H9 (cell line): ENCODE data around the gene NOXA1. TPM values are rescaled to one million over a fixed set of nuclear protein-coding genes. Genes with fewer than 3 reads are reported as not detected.

Experiments
- DNase-seq: peaks from one replicate; pipeline ENCODE4 v3.0.0-alpha.2; 2017
- H2AFZ ChIP-seq: one replicate; pipeline ENCODE4 v1.6.1; 2013; ENCODE audit warnings: mild to moderate bottlenecking, low read length, control low read depth, moderate library complexity
- H2AK5ac ChIP-seq: 2 replicates; pipeline ENCODE4 v1.6.1; 2013; ENCODE audit warnings: low read length, control low read depth, mixed read lengths; ENCODE audit not compliant: insufficient read length
- H2BK120ac ChIP-seq: one replicate; pipeline ENCODE4 v1.6.1; 2013; ENCODE audit warnings: low read depth, mild to moderate bottlenecking, low read length, control low read depth, inconsistent platforms; ENCODE audit not compliant: poor library complexity, severe bottlenecking
- H2BK12ac ChIP-seq: 2 replicates; pipeline ENCODE4 v1.6.1; 2013; ENCODE audit warnings: low read length, control low read depth, mixed read lengths, low read depth; ENCODE audit not compliant: insufficient read length
- H2BK15ac ChIP-seq: 2 replicates; pipeline ENCODE4 v1.6.1; 2013; ENCODE audit warnings: low read depth, low read length, control low read depth
- H2BK20ac ChIP-seq: one replicate; pipeline ENCODE4 v1.6.1; 2013; ENCODE audit warnings: low read depth, mild to moderate bottlenecking, low read length, control low read depth, inconsistent platforms; ENCODE audit not compliant: poor library complexity, severe bottlenecking
- H2BK5ac ChIP-seq: 2 replicates; pipeline ENCODE4 v1.6.1; 2013; ENCODE audit warnings: low read length, control low read depth, mixed read lengths; ENCODE audit not compliant: insufficient read length
- H3K14ac ChIP-seq: 2 replicates; pipeline ENCODE4 v1.6.1; 2013; ENCODE audit warnings: low read length, control low read depth; ENCODE audit not compliant: insufficient read depth
- H3K18ac ChIP-seq: 2 replicates; pipeline ENCODE4 v1.6.1; 2013; ENCODE audit warnings: low read depth, mild to moderate bottlenecking, mixed read lengths, low read length, control low read depth; ENCODE audit not compliant: insufficient read length
- H3K23ac ChIP-seq: 2 replicates; pipeline ENCODE4 v1.6.1; 2013; ENCODE audit warnings: low read length, control low read depth, mixed read lengths, low read depth; ENCODE audit not compliant: insufficient read length
- H3K23me2 ChIP-seq: 2 replicates; pipeline ENCODE4 v1.6.1; 2013; ENCODE audit warnings: low read depth, mild to moderate bottlenecking, mixed read lengths, low read length, control low read depth; ENCODE audit not compliant: insufficient read length, poor library complexity, severe bottlenecking
- H3K27ac ChIP-seq: 2 replicates; pipeline ENCODE4 v1.5.1; 2013; ENCODE audit warnings: low read length, control low read depth, mixed read lengths, low read depth; ENCODE audit not compliant: insufficient read length
- H3K27me3 ChIP-seq: 2 replicates; pipeline ENCODE4 v1.6.1; 2013; ENCODE audit warnings: low read length, control low read depth, inconsistent platforms; ENCODE audit not compliant: insufficient read depth
- H3K4ac ChIP-seq: 2 replicates; pipeline ENCODE4 v1.6.1; 2013; ENCODE audit warnings: low read depth, mild to moderate bottlenecking, control low read depth, inconsistent platforms, low read length, moderate library complexity
- H3K4me1 ChIP-seq: 2 replicates; pipeline ENCODE4 v1.6.1; 2013; ENCODE audit warnings: low read length, control low read depth, inconsistent platforms; ENCODE audit not compliant: insufficient read depth
- H3K4me2 ChIP-seq: 2 replicates; pipeline ENCODE4 v1.6.1; 2013; ENCODE audit warnings: low read length, control low read depth, mixed read lengths; ENCODE audit not compliant: insufficient read length, insufficient read depth
- H3K56ac ChIP-seq: 2 replicates; pipeline ENCODE4 v1.6.1; 2013; ENCODE audit warnings: low read depth, mild to moderate bottlenecking, mixed read lengths, low read length, control low read depth; ENCODE audit not compliant: insufficient read length
- H3K79me1 ChIP-seq: 2 replicates; pipeline ENCODE4 v1.6.1; 2013; ENCODE audit warnings: low read depth, mild to moderate bottlenecking, moderate library complexity, low read length, control low read depth, inconsistent platforms; ENCODE audit not compliant: insufficient read depth, poor library complexity, severe bottlenecking
- H3K79me2 ChIP-seq: 2 replicates; pipeline ENCODE4 v1.6.1; 2013; ENCODE audit warnings: low read length, control low read depth, inconsistent platforms; ENCODE audit not compliant: insufficient read depth
- H3K9ac ChIP-seq: 2 replicates; pipeline ENCODE4 v1.6.1; 2013; ENCODE audit warnings: low read length, control low read depth, mixed read lengths; ENCODE audit not compliant: insufficient read length; ENCODE audit errors: extremely low read depth
- H3K9me3 ChIP-seq: one replicate; pipeline ENCODE4 v1.6.1; 2013; ENCODE audit warnings: low read depth, low read length, inconsistent platforms; ENCODE audit not compliant: control insufficient read depth
- H3T11ph ChIP-seq: one replicate; pipeline ENCODE4 v1.6.1; 2013; ENCODE audit warnings: mild to moderate bottlenecking, low read length, control low read depth, inconsistent platforms
- H4K20me1 ChIP-seq: one replicate; pipeline ENCODE4 v1.6.1; 2013; ENCODE audit not compliant: control insufficient read depth, insufficient read length, insufficient read depth
- H4K5ac ChIP-seq: 2 replicates; pipeline ENCODE4 v1.6.1; 2013; ENCODE audit warnings: low read depth, mild to moderate bottlenecking, mixed read lengths, low read length, control low read depth; ENCODE audit not compliant: insufficient read length
- H4K8ac ChIP-seq: replicated peaks from 2 replicates; pipeline ENCODE4 v1.6.1; 2013; ENCODE audit warnings: low read length, control low read depth, mixed read lengths, low read depth; ENCODE audit not compliant: insufficient read length
- H4K91ac ChIP-seq: 2 replicates; pipeline ENCODE4 v1.6.1; 2013; ENCODE audit warnings: low read depth, mild to moderate bottlenecking, moderate library complexity, mixed read lengths, low read length, control low read depth; ENCODE audit not compliant: insufficient read length
- H3K27ac Mint-ChIP-seq, 3 experiments: 2 replicates in 2 of 3; 3 replicates in 1 of 3; pipeline ENCODE4 v1.8.0; 2020 to 2021; ENCODE audit warnings: mixed read lengths in 3 of 3, mild to moderate bottlenecking in 1 of 3, moderate library complexity in 1 of 3
- H3K27me3 Mint-ChIP-seq: 2 replicates; pipeline ENCODE4 v1.8.0; 2021; ENCODE audit warnings: low read depth, mild to moderate bottlenecking, moderate library complexity, mixed read lengths
- H3K36me3 Mint-ChIP-seq, 3 experiments: 2 replicates in 2 of 3; 3 replicates in 1 of 3; pipeline ENCODE4 v1.8.0; 2020 to 2021; ENCODE audit warnings: low read depth in 3 of 3, mixed read lengths in 3 of 3; ENCODE audit not compliant: insufficient read depth in 1 of 3
- H3K4me1 Mint-ChIP-seq, 2 experiments: 2 replicates each; pipeline ENCODE4 v1.8.0; 2020; ENCODE audit warnings: mixed read lengths in 2 of 2
- H3K4me3 Mint-ChIP-seq, 2 experiments: 2 replicates in 1 of 2; 3 replicates in 1 of 2; pipeline ENCODE4 v1.8.0; 2020 to 2021; ENCODE audit warnings: mild to moderate bottlenecking in 2 of 2, mixed read lengths in 2 of 2, moderate library complexity in 1 of 2
- H3K9me3 Mint-ChIP-seq, 2 experiments: 2 replicates in 1 of 2; 3 replicates in 1 of 2; pipeline ENCODE4 v1.8.0; 2020; ENCODE audit warnings: mild to moderate bottlenecking in 2 of 2, mixed read lengths in 2 of 2, moderate library complexity in 1 of 2
- CTCF ChIP-seq: fragments of 200-600 bp; sonication (generic); conservative IDR thresholded peaks from 3 replicates; pipeline ENCODE4 v1.8.0; 2021; ENCODE audit warnings: antibody characterized with exemption, mild to moderate bottlenecking
- WGBS: extraction: QIAGEN DNeasy Blood & Tissue Kit; methylation state at CpG from one replicate; pipeline ENCODE4 v1.1.7; 2013; ENCODE audit warnings: missing lambda C conversion rate, low lambda C conversion rate, mixed read lengths; ENCODE audit not compliant: insufficient read length; ENCODE audit errors: extremely low coverage; 5-methylcytosine and 5-hydroxymethylcytosine counted together
- total RNA-seq: library from RNA; stranded (reverse); gene quantifications from 2 replicates; pipeline ENCODE4 v1.2.1, GENCODE V29; 2021

Gene NOXA1
- total RNA-seq, 1 experiment from 2014 or later, result 2.0 TPM

- Histone ChIP-seq H3K4me2 (no peak overlapping the region), H2BK5ac (no peak overlapping the region), H2BK120ac (no peak overlapping the region), H2AFZ (no peak overlapping the region), H4K91ac (no peak overlapping the region), H3K23ac (no peak overlapping the region), H3K18ac (no peak overlapping the region), H4K8ac (no peak overlapping the region), H2BK12ac (no peak overlapping the region), H3K27ac (no peak overlapping the region), H3K27me3 (no peaks in the 10 kb centered on the region), H3K23me2 (peaks cover under 1% of the 10 kb centered on the region), H2AK5ac (no peak overlapping the region), H3K4ac (no peak overlapping the region), H3K9ac (no peak overlapping the region), H4K5ac (no peak overlapping the region), H3K9me3 (no peaks in the 10 kb centered on the region), H4K20me1 (no peaks in the 10 kb centered on the region), H3K79me2 (no peaks in the 10 kb centered on the region), H3K79me1 (no peaks in the 10 kb centered on the region), H2BK15ac (no peak overlapping the region), H2BK20ac (no peak overlapping the region), H3T11ph (no peak overlapping the region), H3K4me1 (no peaks in the 10 kb centered on the region), H3K56ac (no peak overlapping the region), H3K14ac (no peak overlapping the region)
- Mint-ChIP-seq H3K9me3 (no peaks in the 10 kb centered on the region), H3K27me3 (peaks cover 10% of the 10 kb centered on the region), H3K27ac (no peak overlapping the region), H3K4me1 (no peaks in the 10 kb centered on the region; a peak in 1 of 4 replicates), H3K4me3 (no peak overlapping the region), H3K36me3 (no peaks in the 10 kb centered on the region)
- whole genome bisulfite sequencing, result no CpG with 5 or more reads among the region's 27 CpGs
- TF ChIP-seq CTCF, result no peak
- no peak for DNase-seq
Observed at GRCh38 chr9:137428841-137429545, 5.8 kb downstream of the NOXA1 start.
